Mucosa of stomach (tissue), 1 donor: Measurements from ENCODE around the gene LALBA.
"Not testable (repeated sequence)": the region's sequence is repeated elsewhere in the genome, so short reads cannot be mapped to it uniquely, and the experiment has no call there.

Experiments
- H3K27me3 ChIP-seq: one replicate; pipeline ENCODE4 v1.7.0; 2013; ENCODE audit warnings: mild to moderate bottlenecking, low read length; ENCODE audit not compliant: control insufficient read depth, insufficient read depth
- H3K36me3 ChIP-seq: one replicate; pipeline ENCODE4 v1.7.0; 2013; ENCODE audit warnings: low read length; ENCODE audit not compliant: control insufficient read depth, insufficient read depth
- H3K4me1 ChIP-seq: one replicate; pipeline ENCODE4 v1.7.0; 2013; ENCODE audit warnings: mild to moderate bottlenecking, low read length; ENCODE audit not compliant: control insufficient read depth, insufficient read depth
- H3K4me3 ChIP-seq: one replicate; pipeline ENCODE4 v1.7.0; 2013; ENCODE audit warnings: low read length
- H3K9ac ChIP-seq: one replicate; pipeline ENCODE4 v1.7.0; 2013; ENCODE audit warnings: mild to moderate bottlenecking, low read length, moderate library complexity
- H3K9me3 ChIP-seq: one replicate; pipeline ENCODE4 v1.7.0; 2013; ENCODE audit warnings: mild to moderate bottlenecking, low read length, moderate library complexity; ENCODE audit not compliant: control insufficient read depth
- donor health status: Pancreatic carcinoma.

LALBA gene

DNA sequence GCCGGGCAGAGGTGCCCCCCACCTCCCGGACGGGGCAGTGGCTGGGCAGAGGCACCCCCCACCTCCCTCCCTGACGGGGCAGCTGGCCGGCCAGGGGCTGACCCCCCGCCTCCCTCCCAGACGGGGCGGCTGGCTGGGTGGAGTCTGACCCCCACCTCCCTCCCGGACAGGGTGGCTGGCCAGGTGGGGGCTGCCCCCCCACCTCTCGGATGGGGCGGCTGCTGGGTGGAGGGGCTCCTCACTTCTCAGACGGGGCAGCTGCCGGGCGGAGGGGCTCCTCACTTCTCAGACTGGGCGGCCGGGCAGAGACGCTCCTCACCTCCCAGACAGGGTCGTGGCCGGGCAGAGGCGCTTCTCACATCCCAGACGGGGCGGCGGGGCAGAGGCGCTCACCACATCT, 49.5 kb downstream of the LALBA start:
- H3K9me3 ChIP-seq, H3K4me3 ChIP-seq, H3K9ac ChIP-seq: not testable (repeated sequence)

More for the DNA sequence above, 49.5 kb downstream of the LALBA start:
- H3K4me1 ChIP-seq, H3K27me3 ChIP-seq, H3K36me3 ChIP-seq: not testable (repeated sequence)
